Stromal cell of bone marrow (primary cell): Measurements from ENCODE around the gene HSBP1L1.

Experiments
- DNase-seq: peaks from one replicate; pipeline ENCODE4 v3.0.0-alpha.2; 2012; ENCODE audit warnings: low read depth

The HSBP1L1 gene

GRCh38 chr18:79964330-79965118 lies at the start of gene HSBP1L1:
Gene HSBP1L1 (plus strand): TSS chr18:79964643. CDS start chr18:79964736, 93 bp downstream.
- no peak for DNase-seq

DNA sequence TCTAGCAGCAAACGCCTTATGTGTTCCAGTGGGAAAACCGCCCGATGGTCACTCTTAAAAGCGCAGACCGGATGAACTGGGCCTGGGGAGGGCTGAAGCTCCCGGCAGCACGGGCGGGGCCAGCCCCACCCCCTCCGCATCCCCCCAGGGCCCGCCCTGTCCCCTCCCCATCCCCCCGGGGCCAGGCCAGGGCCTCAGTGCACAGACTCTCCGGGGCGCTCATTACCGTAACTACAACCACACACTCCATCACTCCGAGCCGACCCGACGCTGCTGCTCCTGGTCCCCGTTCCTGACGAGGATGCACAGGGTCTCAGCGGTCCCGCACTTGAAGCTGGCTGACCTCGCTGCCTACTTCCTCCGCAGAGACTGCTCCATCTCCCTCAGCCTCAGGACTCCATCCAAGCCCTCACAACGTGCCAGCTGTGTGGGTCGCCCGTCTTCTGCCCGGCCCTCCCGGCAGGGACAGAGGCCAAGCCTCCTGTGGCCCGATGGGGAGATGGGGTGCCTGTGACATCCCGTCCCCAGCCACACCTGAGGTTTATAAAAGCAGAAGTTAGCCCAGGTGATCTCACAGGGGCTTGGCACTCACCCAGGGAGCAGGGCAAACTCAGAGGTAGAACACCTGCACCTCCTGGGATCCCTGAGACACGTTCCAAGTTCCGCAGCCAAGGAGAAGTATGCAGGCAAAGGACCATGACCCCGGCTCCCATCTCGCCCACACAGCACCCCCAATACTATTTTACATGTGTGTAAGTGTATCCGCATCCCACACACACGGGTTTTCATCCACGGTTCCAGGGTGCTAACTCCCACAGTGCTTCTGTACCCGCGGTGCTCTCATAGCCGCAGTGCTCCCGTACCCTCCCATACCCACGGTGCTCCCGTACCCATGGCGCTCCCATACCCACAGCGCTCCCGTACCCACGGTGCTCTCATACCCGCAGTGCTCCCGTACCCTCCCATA lies 49.0 kb upstream of the HSBP1L1 start:
- DNase-seq, result no peak

- no peak for DNase-seq
These were observed 48.3 kb upstream of the HSBP1L1 start for GRCh38 chr18:79916128-79916494.

DNA sequence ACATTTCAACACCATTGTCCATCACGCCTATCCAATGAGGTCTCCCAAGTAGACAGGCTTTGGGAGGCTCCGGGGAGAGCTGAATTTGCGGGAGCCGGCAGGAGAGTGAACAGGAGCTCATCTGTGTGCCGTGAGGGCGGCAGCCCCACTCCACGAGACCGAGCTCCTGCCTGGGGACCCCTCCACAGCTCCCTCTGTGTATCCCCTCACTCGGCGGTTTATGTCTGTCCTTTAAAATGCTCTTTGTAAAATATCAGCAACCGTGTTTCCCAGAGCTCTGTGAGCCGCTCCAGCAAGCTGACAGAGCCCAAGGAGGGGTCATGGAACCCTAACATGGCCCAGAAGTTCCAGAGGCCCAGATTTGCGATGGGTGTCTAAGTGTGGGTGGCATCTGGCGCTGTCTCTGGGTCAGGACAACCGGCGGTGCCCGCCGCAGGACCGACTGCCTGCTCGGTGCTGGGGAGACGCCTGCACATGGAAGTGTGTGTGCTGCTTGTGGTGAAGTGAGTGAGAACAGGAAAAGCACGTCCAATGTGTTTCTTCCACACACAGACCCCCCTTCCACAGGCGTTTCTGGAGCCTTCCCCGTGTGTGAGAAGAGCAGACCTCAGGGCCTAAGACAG lies 47.8 kb upstream of the HSBP1L1 start:
- DNase-seq, result no peak

DNA sequence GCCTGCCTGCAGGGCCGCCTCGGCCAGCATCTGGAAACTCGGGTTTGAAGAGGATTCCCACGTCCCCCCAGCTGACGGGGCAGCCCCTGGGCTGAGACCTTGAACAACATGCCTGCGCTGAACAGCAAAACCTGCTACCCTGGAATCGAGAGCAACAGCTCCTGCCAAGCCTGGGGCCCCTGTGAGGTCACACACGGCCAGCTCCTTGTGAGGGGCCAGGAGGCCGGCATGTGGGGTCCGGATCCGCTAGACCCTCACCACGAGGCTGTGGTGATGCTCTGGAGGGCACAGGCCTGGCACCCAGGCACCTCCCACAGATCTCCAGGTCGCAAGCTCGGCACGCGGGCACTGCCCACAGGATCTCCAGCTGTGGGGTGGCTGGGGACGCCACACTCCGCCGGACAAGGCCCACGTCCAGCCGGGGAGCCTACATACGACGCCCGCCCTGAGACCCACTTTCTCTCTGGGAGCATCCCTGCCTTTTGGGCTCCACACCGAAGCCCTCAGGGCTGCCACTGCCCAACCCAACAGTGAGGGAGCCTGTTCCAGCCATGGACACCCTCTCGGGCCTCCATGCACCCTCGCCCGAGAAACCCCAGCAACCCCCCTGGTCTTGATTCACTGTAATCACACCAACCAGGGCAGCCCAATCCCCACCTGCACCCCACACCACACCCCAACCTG lies 47.1 kb upstream of the HSBP1L1 start:
- DNase-seq, result no peak

DNA sequence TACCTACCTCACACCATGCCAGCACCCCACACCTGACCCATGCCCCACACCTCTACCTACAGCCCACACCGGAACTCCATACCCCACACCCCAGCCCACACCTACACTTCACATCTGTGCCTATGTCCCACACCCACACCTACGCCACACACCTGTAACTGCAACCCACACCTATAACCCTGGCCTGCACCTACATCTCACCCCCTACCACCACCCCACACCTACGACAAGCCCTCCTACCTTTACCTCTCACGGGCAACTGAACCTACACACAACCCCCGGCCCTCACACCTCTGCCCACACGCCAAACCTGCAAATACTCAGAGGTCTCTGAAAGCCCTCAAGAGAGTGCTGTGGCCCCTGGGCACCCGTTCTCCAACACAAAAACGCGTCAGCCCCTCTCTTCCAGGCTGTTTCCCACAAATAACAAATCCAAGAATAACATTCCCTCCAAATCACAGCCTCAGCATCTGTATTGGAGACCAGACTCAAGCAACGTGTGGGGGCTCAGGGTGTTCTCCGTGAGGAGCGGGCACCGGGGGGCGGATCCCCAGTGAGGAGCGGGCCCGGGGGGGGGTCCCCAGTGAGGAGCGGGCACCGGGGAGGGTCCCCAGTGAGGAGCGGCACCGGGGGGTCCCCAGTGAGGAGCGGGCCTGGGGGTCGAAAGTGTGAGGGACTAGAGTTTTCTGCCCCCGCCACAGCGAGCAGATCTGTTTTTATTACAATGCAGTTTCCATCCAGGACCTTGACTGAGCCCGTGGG lies 46.4 kb upstream of the HSBP1L1 start:
- no peak for DNase-seq

DNA sequence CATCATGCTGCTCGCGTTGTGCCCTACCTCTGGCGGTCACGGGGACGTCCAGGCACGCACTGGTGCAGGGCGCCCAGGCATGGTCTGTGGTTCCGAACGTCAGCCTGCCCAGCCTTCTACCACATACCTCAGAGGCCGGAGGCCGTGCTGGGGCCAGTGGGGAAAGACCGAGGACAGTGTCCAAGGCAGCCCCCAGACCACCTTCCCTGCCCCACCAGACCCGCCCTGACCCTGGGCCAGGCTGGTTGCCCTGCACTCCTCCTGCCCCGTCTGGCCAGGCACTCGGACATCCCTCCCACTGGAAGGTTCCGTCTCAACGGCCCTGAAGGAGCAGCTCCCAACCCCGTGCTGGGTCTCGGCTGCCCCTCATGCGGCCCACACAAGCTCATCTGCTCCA lies 45.8 kb upstream of the HSBP1L1 start:
- DNase-seq, result no peak

DNA sequence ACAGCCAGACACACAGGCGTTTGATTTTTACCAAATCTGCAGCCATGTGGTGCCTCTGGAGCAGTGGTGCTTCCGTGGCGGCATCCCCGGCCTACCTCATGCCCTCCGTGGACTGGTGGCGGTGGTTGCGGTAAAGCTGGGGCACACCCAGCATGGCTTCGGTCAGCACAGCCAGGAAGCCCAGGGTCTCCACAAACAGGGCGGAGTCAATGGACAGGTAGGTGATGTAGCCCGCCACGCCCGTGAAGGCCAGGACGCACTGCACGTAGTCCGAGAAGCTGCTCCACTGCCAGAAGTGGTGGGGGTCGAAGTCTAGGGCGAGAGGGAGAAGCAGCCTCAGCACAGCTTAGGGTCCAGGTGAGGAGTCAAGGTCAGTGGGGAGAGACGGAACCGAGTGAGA lies 45.4 kb upstream of the HSBP1L1 start:
- DNase-seq, result no peak

DNA sequence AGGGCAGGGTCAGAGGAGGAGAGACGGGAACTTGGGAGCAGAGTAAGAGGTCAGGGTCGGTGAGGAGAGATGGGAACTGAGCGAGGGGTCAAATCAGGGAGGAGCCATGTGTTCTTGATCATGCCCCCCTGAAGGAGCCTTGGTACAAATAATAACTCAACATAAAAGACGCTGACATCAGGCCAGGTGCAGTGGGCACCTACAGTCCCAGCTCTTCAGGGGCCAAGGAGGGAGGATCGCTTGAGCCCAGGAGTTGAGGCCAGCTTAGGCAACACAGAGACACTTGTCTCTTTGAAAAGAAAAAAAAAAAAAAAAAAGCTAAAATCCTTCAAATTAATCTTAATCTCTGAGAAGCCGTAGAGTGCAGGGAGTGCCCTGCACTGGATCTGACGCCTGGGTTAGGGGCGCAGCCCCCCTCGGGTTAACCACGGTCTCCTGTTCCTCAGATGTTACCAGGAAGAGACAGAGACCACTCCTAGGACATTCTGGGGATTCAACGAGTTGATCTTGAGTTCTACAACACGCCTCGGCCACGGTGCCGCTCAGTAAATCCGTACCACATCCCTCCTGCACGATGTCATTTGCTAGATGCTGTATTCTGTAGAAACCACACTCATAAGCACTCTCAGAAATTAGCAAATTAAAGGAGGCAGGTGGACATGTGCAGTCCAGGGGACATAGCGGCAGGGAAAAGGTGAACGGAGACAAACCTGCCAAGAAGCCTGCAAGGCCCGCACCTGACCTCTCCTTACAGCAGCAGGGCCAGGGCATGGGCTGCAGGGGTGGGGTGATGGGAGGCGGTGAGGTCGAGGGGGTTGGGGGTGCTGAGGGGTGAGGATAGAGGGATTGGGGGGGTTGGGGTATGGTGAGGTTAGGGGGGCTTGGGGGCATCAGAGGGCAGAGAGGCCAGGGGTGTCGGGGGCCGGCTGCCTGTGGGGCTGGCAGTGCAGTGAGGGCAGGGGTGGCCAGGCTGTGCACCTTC lies 42.2 kb upstream of the HSBP1L1 start:
- no peak for DNase-seq

GRCh38 chr18:79922971-79923411 lies 41.5 kb upstream of the HSBP1L1 start:
- DNase-seq, result no peak

DNA sequence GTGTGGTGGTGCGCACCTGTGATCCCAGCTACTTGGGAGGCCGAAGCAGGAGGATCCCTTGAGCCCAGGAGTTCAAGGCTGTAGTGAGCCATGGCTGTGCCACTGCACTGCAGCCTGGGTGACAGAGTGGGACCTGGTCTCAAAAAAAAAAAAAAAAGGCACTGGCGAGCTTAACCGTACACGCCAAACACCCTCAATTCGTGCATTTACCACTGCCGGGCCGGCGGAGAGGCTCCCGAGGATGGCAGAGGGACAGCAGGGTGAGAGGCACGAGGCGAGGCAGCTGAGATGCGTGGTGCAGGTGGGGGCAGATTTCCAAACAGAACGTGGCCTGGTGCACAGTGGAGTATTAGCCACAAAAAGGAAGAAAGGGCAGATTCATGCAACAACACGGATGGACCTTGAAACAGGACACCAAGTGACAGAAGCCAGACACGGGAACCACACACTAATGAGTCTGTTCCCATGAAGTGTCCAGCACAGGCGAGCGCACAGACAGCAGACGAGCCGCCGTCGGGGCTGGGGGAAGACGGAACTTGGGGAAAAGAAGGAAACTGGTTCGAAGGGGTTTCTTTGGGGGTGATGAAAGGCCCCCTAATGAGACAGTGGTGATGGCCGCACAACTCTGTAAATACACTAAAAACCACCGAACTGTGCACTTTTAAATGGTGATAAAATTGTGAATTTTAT lies 40.4 kb upstream of the HSBP1L1 start:
- no peak for DNase-seq

- no peak for DNase-seq
These were observed 39.4 kb upstream of the HSBP1L1 start for GRCh38 chr18:79924814-79925731.

- DNase-seq, result no peak
These were observed 38.1 kb upstream of the HSBP1L1 start for GRCh38 chr18:79926306-79926705.

GRCh38 chr18:79926715-79927606 lies 37.5 kb upstream of the HSBP1L1 start:
- DNase-seq, result no peak

GRCh38 chr18:79927607-79928562 lies 36.6 kb upstream of the HSBP1L1 start:
- no peak for DNase-seq

- DNase-seq, result no peak
These were observed 35.9 kb upstream of the HSBP1L1 start for GRCh38 chr18:79928563-79928960.
